Glutamatergic neuron (in vitro differentiated cells): ENCODE data around the gene HDAC4. TPM values are rescaled to one million over a fixed set of nuclear protein-coding genes. Genes with fewer than 3 reads are reported as not detected.

Source experiments
- DNase-seq: peaks from one replicate; pipeline ENCODE4 v3.0.0; 2022
- H3K27ac Mint-ChIP-seq: one replicate; pipeline ENCODE4 v1.8.0; 2020; ENCODE audit warnings: mild to moderate bottlenecking, mixed read lengths, inconsistent platforms; ENCODE audit not compliant: unreplicated experiment
- H3K27me3 Mint-ChIP-seq: one replicate; pipeline ENCODE4 v1.8.0; 2020; ENCODE audit warnings: mild to moderate bottlenecking, moderate library complexity, mixed read lengths, inconsistent platforms; ENCODE audit not compliant: unreplicated experiment
- H3K36me3 Mint-ChIP-seq: one replicate; pipeline ENCODE4 v1.8.0; 2020; ENCODE audit warnings: mild to moderate bottlenecking, mixed read lengths, inconsistent platforms; ENCODE audit not compliant: unreplicated experiment
- H3K4me1 Mint-ChIP-seq: one replicate; pipeline ENCODE4 v1.8.0; 2020; ENCODE audit warnings: mild to moderate bottlenecking, low read depth, mixed read lengths, inconsistent platforms; ENCODE audit not compliant: unreplicated experiment
- H3K4me3 Mint-ChIP-seq: one replicate; pipeline ENCODE4 v1.8.0; 2020; ENCODE audit warnings: mild to moderate bottlenecking, mixed read lengths, inconsistent platforms; ENCODE audit not compliant: unreplicated experiment
- H3K9me3 Mint-ChIP-seq: one replicate; pipeline ENCODE4 v1.8.0; 2020; ENCODE audit warnings: mild to moderate bottlenecking, moderate library complexity, mixed read lengths, inconsistent platforms; ENCODE audit not compliant: unreplicated experiment
- total RNA-seq: library from RNA; stranded (reverse); fragmentation: NEBNext Ultra II Directional; extraction: Animal tissue kit (Norgen Biotek cat#: 25700); gene quantifications from one replicate; pipeline ENCODE4 v1.2.1, GENCODE V29; 2021; ENCODE audit not compliant: unreplicated experiment
- TF ChIP-seq, protein P1 (sequence below): fragments of 200-600 bp; sonication (generic); IDR thresholded peaks from one replicate; pipeline ENCODE4 v1.5.0; 2021; ENCODE audit not compliant: partially characterized antibody, unreplicated experiment

Gene HDAC4
- total RNA-seq, 1 donor from 2014 or later = 90.6 TPM

DNA sequence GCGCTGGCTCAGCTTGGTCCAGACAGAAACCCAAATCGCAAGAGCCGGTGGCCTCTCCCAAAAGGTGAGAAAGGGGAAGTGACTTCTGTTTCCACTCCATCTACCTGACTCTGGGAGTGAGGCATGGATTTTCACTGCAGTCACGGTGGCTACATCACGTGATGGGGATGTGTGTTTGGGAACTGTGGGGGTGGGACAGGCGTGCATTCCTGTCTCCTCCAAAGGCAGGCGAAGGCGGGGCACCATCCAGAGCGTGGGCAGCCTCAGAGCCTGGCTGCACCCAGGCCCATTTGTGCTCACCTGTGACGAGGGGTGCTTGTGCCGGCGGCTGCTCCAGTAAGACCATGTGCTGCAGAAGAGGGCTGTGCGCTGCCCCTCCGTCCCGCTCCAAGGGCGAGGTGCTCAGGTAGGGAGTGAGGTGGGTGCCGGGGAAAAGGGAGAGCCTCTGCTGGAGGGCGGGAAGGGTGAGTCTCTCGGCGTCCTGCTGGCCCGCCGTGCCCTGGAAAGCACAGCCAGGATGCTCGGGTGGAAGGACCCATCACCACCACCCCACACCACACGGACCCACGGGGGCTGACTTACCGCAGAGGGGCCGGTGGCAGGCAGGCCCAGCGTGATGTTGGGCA lies 266.8 kb downstream of the HDAC4 start:
- Mint-ChIP-seq H3K4me3 (no peak overlapping the region), H3K27me3 (peaks cover 4% of the 10 kb centered on the region), H3K4me1 (no peaks in the 10 kb centered on the region), H3K9me3 (peaks cover 8% of the 10 kb centered on the region), H3K27ac (no peak overlapping the region), H3K36me3 (peaks cover 4% of the 10 kb centered on the region)
- DNase-seq = no peak
- TF ChIP-seq, protein P1, sequence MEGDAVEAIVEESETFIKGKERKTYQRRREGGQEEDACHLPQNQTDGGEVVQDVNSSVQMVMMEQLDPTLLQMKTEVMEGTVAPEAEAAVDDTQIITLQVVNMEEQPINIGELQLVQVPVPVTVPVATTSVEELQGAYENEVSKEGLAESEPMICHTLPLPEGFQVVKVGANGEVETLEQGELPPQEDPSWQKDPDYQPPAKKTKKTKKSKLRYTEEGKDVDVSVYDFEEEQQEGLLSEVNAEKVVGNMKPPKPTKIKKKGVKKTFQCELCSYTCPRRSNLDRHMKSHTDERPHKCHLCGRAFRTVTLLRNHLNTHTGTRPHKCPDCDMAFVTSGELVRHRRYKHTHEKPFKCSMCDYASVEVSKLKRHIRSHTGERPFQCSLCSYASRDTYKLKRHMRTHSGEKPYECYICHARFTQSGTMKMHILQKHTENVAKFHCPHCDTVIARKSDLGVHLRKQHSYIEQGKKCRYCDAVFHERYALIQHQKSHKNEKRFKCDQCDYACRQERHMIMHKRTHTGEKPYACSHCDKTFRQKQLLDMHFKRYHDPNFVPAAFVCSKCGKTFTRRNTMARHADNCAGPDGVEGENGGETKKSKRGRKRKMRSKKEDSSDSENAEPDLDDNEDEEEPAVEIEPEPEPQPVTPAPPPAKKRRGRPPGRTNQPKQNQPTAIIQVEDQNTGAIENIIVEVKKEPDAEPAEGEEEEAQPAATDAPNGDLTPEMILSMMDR = no peak

DNA sequence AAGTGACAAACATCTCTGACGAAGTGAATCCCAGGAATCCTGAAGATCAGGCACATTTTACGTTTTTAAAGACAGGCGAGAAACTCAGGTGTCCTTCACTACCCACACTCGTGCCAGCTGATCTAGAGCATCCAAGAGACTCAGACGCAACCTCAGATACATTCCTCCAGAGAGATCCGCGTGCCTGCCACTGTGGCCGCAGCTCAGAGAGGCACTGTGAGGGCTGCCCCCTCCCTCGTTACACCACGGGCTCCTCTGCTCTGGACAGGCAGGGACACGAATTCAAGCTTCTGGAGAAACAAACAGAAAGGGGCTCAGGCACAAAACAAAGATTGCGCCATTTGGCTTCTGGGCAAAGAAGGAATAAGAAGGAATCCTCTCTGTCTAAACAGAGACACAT lies 268.0 kb downstream of the HDAC4 start:
- peaks cover 8% of the 10 kb centered on the region for H3K9me3 Mint-ChIP-seq
- no peak overlapping the region for H3K27ac Mint-ChIP-seq
- no peaks in the 10 kb centered on the region for H3K4me1 Mint-ChIP-seq
- peaks cover 4% of the 10 kb centered on the region for H3K27me3 Mint-ChIP-seq
- no peak for DNase-seq
- H3K36me3 Mint-ChIP-seq = peaks cover 4% of the 10 kb centered on the region
- TF ChIP-seq, protein P1 = no peak
- no peak overlapping the region for H3K4me3 Mint-ChIP-seq

DNA sequence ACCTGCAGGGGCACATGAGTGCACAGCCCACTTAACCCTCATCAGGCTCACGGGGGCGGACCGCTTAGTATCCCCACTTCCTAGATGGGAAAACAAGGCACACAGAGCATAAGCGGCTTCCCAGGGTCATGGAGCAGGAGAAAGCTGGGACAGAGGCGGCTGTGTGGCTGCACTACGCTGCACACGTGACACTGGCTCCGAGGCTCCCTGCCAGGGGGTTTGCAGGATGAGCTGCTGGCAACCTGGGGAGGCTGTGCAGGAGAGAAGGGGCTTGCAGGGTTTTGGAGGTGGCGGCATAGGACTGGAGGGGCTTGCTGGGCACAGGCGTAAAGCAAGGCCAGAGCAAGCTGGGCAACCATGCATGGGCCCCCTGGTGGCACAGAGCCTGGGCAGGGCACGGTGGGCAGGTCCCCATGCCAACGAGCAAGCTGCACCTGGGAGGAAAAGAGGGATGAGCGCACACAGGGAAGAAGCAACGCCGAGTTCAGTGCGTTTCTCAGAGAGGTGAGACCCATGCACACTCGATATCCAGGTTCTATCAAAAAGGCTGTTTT lies 268.6 kb downstream of the HDAC4 start:
- peaks cover 6% of the 10 kb centered on the region for H3K9me3 Mint-ChIP-seq

DNA sequence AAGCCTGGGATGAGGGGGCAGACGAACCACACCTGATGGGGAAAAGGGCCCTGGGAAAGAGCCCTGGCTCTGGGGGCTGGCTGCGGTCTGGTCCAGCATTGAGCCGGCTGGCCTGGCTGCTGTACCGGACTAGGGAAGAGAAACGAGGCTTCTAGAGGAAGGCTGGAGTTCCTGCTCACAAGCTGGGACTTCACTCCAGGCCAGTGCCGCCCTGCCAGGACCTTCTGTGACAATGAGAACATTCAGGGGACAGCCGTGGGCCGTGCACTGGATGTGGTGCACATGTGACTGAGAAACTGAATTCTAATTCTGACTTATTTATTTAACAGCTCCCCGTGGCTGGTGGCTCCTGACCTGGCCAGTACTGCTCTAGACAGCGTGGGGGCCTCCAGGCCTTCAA lies 269.3 kb downstream of the HDAC4 start:
- H3K4me3 Mint-ChIP-seq = no peak overlapping the region
- no peak overlapping the region for H3K27ac Mint-ChIP-seq
- no peaks in the 10 kb centered on the region for H3K4me1 Mint-ChIP-seq
- H3K27me3 Mint-ChIP-seq = peaks cover 4% of the 10 kb centered on the region
- peaks cover 4% of the 10 kb centered on the region for H3K36me3 Mint-ChIP-seq
- TF ChIP-seq, protein P1 = no peak
- no peak for DNase-seq
- H3K9me3 Mint-ChIP-seq = peaks cover 6% of the 10 kb centered on the region

More for the DNA sequence above, 268.6 kb downstream of the HDAC4 start:
- no peak for DNase-seq
- TF ChIP-seq, protein P1 = no peak
- H3K27me3 Mint-ChIP-seq = peaks cover 4% of the 10 kb centered on the region
- no peak overlapping the region for H3K4me3 Mint-ChIP-seq
- no peaks in the 10 kb centered on the region for H3K4me1 Mint-ChIP-seq
- H3K27ac Mint-ChIP-seq = no peak overlapping the region
- peaks cover 4% of the 10 kb centered on the region for H3K36me3 Mint-ChIP-seq

DNA sequence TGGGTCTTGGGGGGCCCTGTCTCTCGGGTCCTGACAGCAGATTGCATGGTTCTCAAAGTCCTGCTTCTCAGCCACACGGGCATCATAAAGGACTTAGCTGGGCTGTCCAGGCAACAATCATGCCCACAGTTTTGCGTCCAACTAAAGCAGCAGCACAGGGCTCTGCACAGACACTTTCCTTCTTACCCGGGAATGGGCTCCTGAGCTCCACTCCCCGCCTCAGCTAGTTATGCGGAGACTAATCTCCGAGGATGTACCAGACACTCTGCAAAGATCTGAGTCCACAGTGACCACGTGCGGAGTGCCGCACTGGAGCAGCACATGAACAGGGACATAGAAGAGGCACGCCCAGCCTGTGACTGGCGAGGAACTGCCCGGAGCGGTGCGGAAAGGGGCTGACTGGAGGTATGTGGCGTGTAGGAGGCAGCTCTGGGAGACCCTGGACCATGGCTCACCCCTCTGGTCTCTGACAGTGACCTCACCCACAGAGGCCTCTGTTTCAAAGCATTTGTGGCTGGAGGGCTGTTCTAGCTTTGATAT lies 270.0 kb downstream of the HDAC4 start:
- Mint-ChIP-seq H3K27me3 (peaks cover 4% of the 10 kb centered on the region), H3K4me1 (no peaks in the 10 kb centered on the region), H3K9me3 (peaks cover 6% of the 10 kb centered on the region), H3K36me3 (no peaks in the 10 kb centered on the region), H3K27ac (no peak overlapping the region), H3K4me3 (no peak overlapping the region)
- DNase-seq = no peak
- TF ChIP-seq, protein P1 = no peak
